ENCODE measurements around the gene FIGNL2.
"Not testable (repeated sequence)": the region's sequence is repeated elsewhere in the genome, so short reads cannot be mapped to it uniquely, and the experiment has no call there.

FIGNL2 gene

DNA sequence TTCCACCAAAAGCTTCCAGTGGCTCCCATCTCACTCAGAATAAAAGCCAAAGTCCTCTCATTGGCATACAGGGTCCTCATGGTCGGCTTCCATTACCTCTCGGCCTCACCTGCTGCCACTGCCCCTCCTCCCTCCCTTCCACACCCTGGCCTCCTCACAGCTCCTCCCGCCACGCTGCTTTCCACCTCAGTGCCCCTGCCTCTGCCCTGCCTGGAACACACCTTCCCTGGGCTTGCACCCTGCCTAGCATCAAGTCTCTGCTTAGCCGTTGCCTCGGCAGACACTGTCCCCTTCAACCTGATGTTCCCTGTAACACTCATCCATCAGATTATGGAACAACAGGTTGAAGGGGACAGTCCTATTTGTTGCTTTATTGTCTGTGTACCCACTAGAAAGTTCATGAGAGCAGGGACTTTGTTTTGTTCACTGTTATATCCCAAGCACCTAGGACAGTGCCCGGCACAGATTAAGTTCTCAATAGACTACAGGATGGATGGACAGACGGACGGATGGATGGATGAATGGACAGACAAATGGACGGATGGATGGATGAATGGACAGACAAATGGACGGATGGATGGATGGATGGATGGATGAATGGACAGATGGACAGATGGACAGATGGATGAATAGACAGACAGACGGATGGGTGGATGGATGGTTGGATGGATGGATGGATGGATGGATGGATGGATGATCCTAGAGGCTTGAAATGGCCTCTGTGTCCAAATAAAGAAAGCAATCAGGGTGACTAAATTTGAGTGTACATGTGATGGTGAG lies 14.9 kb downstream of the FIGNL2 start:
- no peak for DNase-seq (ENCODE audit: low spot score)

GRCh38 chr12:51832354-51833107 lies 16.0 kb downstream of the FIGNL2 start:
- DNase-seq (ENCODE audit: low spot score): no peak

GRCh38 chr12:51831817-51832216 lies 16.7 kb downstream of the FIGNL2 start:
- DNase-seq (ENCODE audit: low spot score): not testable (repeated sequence)

DNA sequence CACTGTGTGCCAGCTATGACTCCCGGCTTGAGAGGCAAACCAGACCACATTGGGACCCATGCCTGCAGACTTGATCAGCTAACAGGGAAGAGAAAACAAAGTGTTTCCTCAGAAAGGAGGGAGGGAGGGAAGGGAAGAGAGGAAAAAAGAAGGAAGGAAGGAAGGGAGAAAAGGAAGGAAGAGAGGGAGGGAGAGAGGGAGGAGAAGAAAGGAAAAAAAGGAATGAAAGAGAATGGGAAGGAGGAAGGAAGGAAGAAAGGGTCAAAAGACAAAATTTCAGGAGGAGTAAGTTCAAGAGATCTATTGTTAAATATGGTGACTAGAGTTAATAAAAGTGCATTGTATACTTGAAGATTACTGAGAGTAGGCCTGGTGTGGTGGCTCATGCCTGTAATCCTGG lies 18.9 kb downstream of the FIGNL2 start:
- DNase-seq (ENCODE audit: low spot score): no peak

DNA sequence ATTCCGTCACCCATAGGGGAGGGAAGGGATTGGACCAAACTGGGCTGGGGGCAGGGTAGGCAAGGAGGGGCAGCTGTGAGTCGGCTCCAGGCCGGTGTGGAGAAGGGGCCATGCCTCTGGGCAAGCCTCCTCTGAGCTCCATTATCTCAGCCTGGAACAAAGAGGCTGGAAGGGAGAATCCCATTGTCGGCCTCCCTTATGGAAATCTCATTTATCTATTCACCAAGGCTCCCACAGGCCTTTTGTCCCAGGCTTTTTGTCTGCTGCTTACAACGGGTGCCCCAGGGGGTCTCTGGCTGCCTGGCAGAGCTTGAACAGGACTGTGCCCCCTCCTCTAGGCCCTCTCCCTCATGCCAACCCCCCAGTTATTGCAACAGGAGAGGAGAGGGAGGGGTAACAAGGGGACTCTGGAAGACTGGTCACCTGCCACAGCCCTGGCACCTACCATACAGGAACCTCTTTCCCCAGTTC lies 19.5 kb downstream of the FIGNL2 start:
- no peak for DNase-seq (ENCODE audit: low spot score)

DNA sequence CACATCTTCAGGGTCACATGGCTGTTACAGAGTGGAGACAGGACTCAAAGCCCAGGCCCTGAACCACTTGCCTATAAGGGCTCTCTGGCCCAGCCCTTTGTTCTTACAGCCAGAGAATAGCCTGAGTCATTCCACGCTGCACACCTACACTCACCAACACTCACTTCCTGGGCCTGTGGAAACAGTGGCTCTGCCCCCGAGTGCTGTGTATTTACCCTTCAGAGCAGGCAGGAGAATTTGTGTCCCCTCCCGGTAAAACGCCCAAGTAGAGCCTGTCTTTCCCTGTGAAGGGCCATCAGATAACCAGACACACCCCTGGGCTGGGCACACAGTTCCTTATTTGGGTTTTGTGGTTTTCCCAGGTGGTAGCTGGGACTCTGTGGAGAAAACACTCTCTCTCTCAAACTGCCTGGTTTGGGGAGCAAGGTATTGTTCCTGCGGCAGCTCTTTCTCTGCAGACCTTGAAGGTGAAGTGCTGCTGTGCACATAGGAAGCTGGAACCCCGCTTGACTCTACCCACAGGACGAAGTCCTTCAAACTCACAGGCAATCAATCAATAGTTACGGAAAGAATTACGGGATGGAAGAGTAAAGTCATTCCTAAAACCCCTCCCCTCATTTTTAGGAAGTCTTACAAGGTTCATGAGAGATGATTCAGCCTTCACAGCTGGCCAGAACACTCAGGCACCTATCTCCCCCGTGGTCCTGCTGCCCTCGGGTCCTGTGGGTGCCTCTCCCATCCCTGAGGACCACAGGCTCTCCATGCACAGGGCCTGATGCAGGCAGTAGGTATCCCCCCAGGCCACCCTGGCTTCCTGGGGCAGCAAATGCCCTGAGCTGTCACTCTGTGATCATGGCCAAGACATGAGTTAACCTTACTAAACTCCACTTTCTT lies 20.3 kb downstream of the FIGNL2 start:
- DNase-seq (ENCODE audit: low spot score): no peak

DNA sequence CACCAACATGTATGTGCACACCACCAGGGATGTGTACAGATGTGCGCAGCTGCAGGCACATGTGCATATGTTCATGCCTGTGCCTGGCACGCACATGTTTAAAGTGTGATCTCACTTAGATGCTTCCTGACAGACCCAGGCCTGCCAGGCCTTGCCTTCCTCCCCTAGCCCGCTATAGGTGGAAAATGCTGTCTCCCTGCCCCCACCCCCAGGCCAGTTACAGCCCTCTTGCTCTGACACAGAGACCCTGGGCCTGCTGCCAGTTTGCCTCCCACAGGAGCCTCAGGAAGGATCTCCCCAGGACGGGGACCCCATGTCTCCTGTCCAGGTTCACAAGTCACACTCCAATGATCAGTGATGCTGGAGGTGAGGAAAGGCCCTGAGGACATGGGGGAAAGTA lies 21.6 kb downstream of the FIGNL2 start:
- DNase-seq (ENCODE audit: low spot score): no peak

GRCh38 chr12:51825216-51825615 lies 23.3 kb downstream of the FIGNL2 start:
- no peak for DNase-seq (ENCODE audit: low spot score)

- DNase-seq (ENCODE audit: low spot score): peak; percentile 13
These were observed 24.5 kb downstream of the FIGNL2 start for GRCh38 chr12:51823875-51824565.

DNA sequence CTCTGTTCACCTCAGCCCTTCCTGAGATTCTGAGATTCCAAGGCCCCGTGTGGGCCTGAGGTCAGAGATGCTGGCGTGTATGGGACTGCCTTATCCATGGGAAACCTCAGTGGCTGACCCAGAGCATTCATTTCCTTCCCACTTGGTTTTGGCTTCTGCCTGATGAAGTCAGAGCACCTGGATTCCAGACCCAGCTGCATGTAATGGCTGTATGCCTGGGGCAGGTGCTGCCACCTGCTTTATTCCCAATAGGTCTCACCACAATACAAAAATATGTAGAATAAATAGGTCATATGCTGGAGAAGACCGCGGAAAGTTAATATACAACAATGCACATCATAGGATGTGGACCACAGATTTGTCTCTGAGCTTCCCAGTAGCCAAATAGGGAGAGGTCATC lies 25.6 kb downstream of the FIGNL2 start:
- no peak for DNase-seq (ENCODE audit: low spot score)

GRCh38 chr12:51822261-51822616 lies 26.3 kb downstream of the FIGNL2 start:
- DNase-seq (ENCODE audit: low spot score): no peak

GRCh38 chr12:51821440-51822260 lies 26.9 kb downstream of the FIGNL2 start:
- DNase-seq (ENCODE audit: low spot score): no peak

DNA sequence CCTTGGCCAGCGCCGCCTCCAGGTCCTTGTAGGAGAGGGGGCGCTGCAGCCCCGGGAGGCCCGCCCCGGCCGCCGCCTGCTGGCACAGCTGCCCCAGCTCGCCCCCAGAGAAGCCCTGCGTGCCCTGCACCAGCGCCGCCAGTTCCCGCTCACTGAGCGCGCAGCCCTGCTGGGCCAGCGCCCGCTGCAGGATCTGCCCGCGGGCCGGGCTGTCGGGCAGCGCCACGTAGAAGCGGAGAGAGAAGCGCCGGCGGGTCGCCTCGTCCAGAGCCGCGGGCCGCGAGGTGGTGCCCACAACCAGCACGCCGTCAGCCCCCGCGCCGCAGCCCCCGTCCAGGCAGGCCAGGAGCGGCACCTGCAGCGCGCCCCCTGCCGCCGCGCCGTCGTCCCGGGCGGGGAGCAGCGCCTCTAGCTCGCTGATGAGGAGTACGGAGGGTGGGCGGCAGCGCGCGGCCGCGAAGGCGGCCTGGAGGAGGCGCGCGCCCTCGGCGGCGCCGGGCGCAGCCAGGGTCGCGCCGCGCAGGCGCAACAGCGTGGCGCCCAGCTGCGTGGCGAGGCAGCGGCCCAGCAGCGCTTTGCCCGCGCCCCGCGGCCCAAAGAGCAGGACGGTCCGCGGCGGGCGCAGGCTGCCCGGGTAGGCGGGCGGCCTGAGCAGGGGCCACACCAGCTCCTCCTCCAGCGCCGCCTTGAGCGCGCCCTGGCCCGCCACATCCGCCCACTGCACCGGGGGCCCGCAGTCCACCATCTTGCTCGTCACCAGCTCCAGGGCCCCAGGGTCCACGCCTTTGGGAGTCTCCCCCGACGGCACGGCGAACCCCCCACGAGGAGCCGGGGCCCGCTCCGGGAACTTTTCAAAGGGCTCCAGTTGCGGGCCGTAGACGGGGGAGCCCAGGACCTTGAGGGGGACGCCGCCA lies 27.7 kb downstream of the FIGNL2 start:
- no peak for DNase-seq (ENCODE audit: low spot score)

DNA sequence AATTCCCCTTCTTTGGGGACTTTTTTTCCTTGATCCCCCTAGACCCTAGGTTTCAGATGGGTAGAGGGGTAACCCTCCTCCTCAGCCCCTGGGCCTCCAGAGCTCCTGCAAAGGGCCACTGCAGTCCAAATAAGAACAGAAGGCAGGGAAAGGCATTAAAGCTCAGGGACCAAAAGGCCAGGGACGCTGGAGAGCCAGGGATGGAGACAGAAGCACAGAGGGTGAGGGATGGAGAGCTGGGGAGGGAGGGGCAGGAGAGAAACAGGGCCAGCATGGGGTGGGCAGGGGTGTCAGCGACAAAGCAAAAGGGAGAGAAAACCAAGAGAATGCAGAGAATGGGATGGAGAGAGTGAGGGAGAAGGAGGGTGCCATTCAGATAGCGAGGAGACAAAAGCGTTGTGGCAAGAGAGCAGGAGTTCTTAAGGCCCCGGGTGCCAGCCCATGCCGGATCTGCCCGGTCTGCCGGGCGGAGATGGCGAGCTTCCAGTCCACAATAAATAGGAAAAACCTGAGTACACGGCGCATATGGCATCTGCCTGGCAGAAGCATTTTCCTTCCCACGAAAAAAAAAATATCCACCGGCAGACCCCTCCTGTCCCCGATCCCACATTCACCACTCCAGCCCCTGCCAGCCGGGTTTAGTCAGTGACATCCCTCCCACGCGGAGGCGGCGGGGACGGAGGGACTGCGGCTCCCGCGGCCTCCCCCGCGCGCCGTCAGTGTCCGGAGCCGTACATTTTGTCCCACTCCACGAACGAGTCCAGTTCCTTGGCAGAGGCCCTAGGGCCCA lies 28.6 kb downstream of the FIGNL2 start:
- no peak for DNase-seq (ENCODE audit: low spot score)

DNA sequence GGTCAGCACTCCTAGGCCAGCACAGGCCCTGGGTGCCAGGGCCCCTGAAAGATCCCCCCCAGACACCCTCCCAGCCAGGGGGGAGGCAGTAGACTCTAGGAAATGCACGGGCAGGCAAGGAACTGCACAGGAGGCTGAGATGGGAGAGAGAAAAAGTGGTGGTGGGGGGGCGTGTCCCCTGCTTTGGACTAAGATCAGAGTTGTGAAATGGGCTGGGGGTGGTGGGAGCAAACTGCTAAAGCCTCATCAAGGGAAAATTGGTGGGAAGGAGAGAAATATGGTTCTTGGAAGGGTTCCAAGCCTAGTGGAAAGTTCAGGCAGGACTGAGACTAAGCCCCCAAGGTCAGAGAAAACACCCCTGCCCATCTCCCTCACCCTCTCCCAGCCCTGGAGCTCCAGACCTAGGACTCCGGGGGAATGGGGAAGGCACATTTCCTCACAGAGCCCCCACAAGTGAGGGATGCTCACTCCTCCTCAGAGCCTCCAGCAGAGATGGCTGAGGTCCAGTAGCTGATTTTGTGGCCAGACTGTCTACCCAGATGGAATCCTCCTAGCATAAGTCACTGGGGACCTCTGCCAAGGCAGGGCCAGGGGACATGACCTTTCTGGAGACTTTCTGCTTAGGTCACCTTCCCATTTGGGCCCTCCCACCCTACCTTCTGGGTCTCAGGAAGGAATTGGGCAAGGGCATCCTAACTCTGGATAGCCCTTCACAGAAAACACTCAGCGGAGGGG lies 29.8 kb downstream of the FIGNL2 start:
- no peak for DNase-seq (ENCODE audit: low spot score)

- DNase-seq (ENCODE audit: low spot score): no peak
These were observed 30.4 kb downstream of the FIGNL2 start for GRCh38 chr12:51818086-51818485.

GRCh38 chr12:51817027-51817953 lies 31.2 kb downstream of the FIGNL2 start:
- no peak for DNase-seq (ENCODE audit: low spot score)

Data from hematopoietic multipotent progenitor cell treated with erythropoietin and hydrocortisone succinate and interleukin-3 and kit ligand, for 17 days (in vitro differentiated cells).